Activated CD4-positive, alpha-beta T cell treated with anti-CD3 and anti-CD28 coated beads for 36 hours (primary cell): Measurements from ENCODE around the gene MTCL1. TPM values are rescaled to one million over a fixed set of nuclear protein-coding genes. Genes with fewer than 3 reads are reported as not detected.

ENCODE experiments used
- ATAC-seq: fragments of 200-7000 bp; cut with Tn5 transposase; one replicate; pipeline ENCODE4 v1.10.0; 2021; ENCODE audit warnings: mild to moderate bottlenecking, moderate library complexity
- CTCF ChIA-PET: fragments of 350-600 bp; sonication (Branson Sonifier 250); formaldehyde crosslinking; loops from one replicate; lab custom pipeline; 2021; ENCODE audit warnings: antibody characterized with exemption; lab: Charles Lee
- POLR2A ChIA-PET: fragments of 350-600 bp; sonication (Branson Sonifier 250); formaldehyde crosslinking; loops from one replicate; lab custom pipeline; 2021; ENCODE audit warnings: antibody characterized with exemption, inconsistent platforms; lab: Charles Lee
- DNase-seq: peaks from one replicate; pipeline ENCODE4 v3.0.0-alpha.2; 2020
- H3K27ac Mint-ChIP-seq: one replicate; pipeline ENCODE4 v1.8.0; 2021; ENCODE audit warnings: mixed read lengths
- H3K27me3 Mint-ChIP-seq: one replicate; pipeline ENCODE4 v1.8.0; 2021; ENCODE audit warnings: mixed read lengths
- H3K36me3 Mint-ChIP-seq: one replicate; pipeline ENCODE4 v1.8.0; 2021; ENCODE audit warnings: low read depth, mixed read lengths
- H3K4me1 Mint-ChIP-seq: one replicate; pipeline ENCODE4 v1.8.0; 2021; ENCODE audit warnings: mixed read lengths
- H3K4me3 Mint-ChIP-seq: one replicate; pipeline ENCODE4 v1.8.0; 2021; ENCODE audit warnings: mild to moderate bottlenecking, moderate library complexity, mixed read lengths
- H3K9me3 Mint-ChIP-seq: one replicate; pipeline ENCODE4 v1.8.0; 2021; ENCODE audit warnings: low read depth, mixed read lengths
- intact Hi-C, 2 experiments: fragments of 100-400 bp; cut with DNase I in 1 of 2; cut with micrococcal nuclease in 1 of 2; formaldehyde crosslinking; loops; one replicate each; pipeline versions ENCODE4 v1.14.2 to v1.15.1; 2022 to 2024; cut with DNase I, micrococcal nuclease
- total RNA-seq, 2 experiments: library from RNA; stranded (reverse); gene quantifications; one replicate each; pipeline ENCODE4 v1.2.3, GENCODE V29; 2021

Gene MTCL1
- total RNA-seq, 2 experiments from 2014 or later: 0.14 to 0.35 TPM

GRCh38 chr18:8787794-8788193 is 82.4 kb downstream of the MTCL1 start:
- Mint-ChIP-seq H3K9me3 (no peaks in the 10 kb centered on the region), H3K27me3 (peaks cover 6% of the 10 kb centered on the region), H3K4me3 (no peak overlapping the region), H3K27ac (no peak overlapping the region), H3K4me1 (peaks cover 8% of the 10 kb centered on the region), H3K36me3 (no peaks in the 10 kb centered on the region)
- ChIA-PET CTCF (no interaction called here), POLR2A (no interaction called here)
- intact Hi-C loops: no loop called here
- ATAC-seq (no peak), DNase-seq (no peak)

GRCh38 chr18:8788503-8789429 is 83.4 kb downstream of the MTCL1 start:
- POLR2A ChIA-PET: no interaction called here

GRCh38 chr18:8791171-8791651 is 85.9 kb downstream of the MTCL1 start:
- Mint-ChIP-seq H3K36me3 (no peaks in the 10 kb centered on the region), H3K4me1 (peaks cover 12% of the 10 kb centered on the region), H3K27ac (no peak overlapping the region), H3K4me3 (no peak overlapping the region), H3K27me3 (peaks cover 6% of the 10 kb centered on the region), H3K9me3 (no peaks in the 10 kb centered on the region)
- ChIA-PET CTCF (no interaction called here), POLR2A (no interaction called here)
- DNase-seq: no peak
- intact Hi-C loops: no loop called here
- ATAC-seq: no peak

More at GRCh38 chr18:8788503-8789429, 83.4 kb downstream of the MTCL1 start:
- Mint-ChIP-seq H3K27me3 (peaks cover 6% of the 10 kb centered on the region), H3K4me3 (no peak overlapping the region), H3K36me3 (no peaks in the 10 kb centered on the region), H3K27ac (no peak overlapping the region), H3K9me3 (no peaks in the 10 kb centered on the region), H3K4me1 (peaks cover 8% of the 10 kb centered on the region)
- ATAC-seq: no peak
- CTCF ChIA-PET: interaction anchor here (1.3 kb wide), 1 partner anchor 43 kb away, joined by 3 read pairs; no protein-coding TSS in a partner anchor
- intact Hi-C loops: no loop called here
- DNase-seq: no peak

- Mint-ChIP-seq H3K4me1 (peaks cover 4% of the 10 kb centered on the region), H3K27ac (no peak overlapping the region), H3K27me3 (peaks cover 4% of the 10 kb centered on the region), H3K4me3 (no peak overlapping the region), H3K36me3 (no peaks in the 10 kb centered on the region), H3K9me3 (no peaks in the 10 kb centered on the region)
- intact Hi-C loops: no loop called here
- CTCF ChIA-PET: no interaction called here
- ATAC-seq (no peak), DNase-seq (no peak)
- POLR2A ChIA-PET: no interaction called here
These were observed 87.4 kb downstream of the MTCL1 start for GRCh38 chr18:8792688-8793316.

- no peak overlapping the region for H3K4me3 Mint-ChIP-seq
- intact Hi-C loops: no loop called here
- no peak for DNase-seq
- no peaks in the 10 kb centered on the region for H3K36me3 Mint-ChIP-seq
- ChIA-PET POLR2A (no interaction called here), CTCF (no interaction called here)
- ATAC-seq: no peak
- H3K27me3 Mint-ChIP-seq: no peaks in the 10 kb centered on the region
- no peaks in the 10 kb centered on the region for H3K9me3 Mint-ChIP-seq
- peaks cover 4% of the 10 kb centered on the region for H3K4me1 Mint-ChIP-seq
- H3K27ac Mint-ChIP-seq: no peak overlapping the region
These were observed 88.2 kb downstream of the MTCL1 start for GRCh38 chr18:8793445-8794155.

GRCh38 chr18:8794156-8794933 is 89.0 kb downstream of the MTCL1 start:
- Mint-ChIP-seq H3K27ac (no peak overlapping the region), H3K27me3 (no peaks in the 10 kb centered on the region), H3K4me3 (no peak overlapping the region), H3K36me3 (no peaks in the 10 kb centered on the region), H3K4me1 (peaks cover 4% of the 10 kb centered on the region), H3K9me3 (no peaks in the 10 kb centered on the region)
- DNase-seq: no peak
- no peak for ATAC-seq
- intact Hi-C loops: no loop called here
- ChIA-PET CTCF (no interaction called here), POLR2A (no interaction called here)

GRCh38 chr18:8794934-8795280 is 89.6 kb downstream of the MTCL1 start:
- Mint-ChIP-seq H3K27ac (no peak overlapping the region), H3K4me1 (peaks cover 4% of the 10 kb centered on the region), H3K9me3 (no peaks in the 10 kb centered on the region), H3K36me3 (no peaks in the 10 kb centered on the region), H3K27me3 (no peaks in the 10 kb centered on the region), H3K4me3 (no peak overlapping the region)
- DNase-seq: no peak
- intact Hi-C loops: no loop called here
- POLR2A ChIA-PET: no interaction called here
- CTCF ChIA-PET: no interaction called here
- ATAC-seq: no peak

GRCh38 chr18:8795586-8796325 is 90.4 kb downstream of the MTCL1 start:
- Mint-ChIP-seq H3K9me3 (no peaks in the 10 kb centered on the region), H3K4me3 (no peak overlapping the region), H3K27me3 (no peaks in the 10 kb centered on the region), H3K27ac (no peak overlapping the region), H3K4me1 (peaks cover 4% of the 10 kb centered on the region), H3K36me3 (no peaks in the 10 kb centered on the region)
- CTCF ChIA-PET: no interaction called here
- POLR2A ChIA-PET: no interaction called here
- no peak for ATAC-seq
- DNase-seq: no peak
- intact Hi-C loops: no loop called here

- H3K4me3 Mint-ChIP-seq: no peak overlapping the region
- H3K4me1 Mint-ChIP-seq: peaks cover 4% of the 10 kb centered on the region
- intact Hi-C loops: no loop called here
- no peak for ATAC-seq
- no peaks in the 10 kb centered on the region for H3K9me3 Mint-ChIP-seq
- no peak for DNase-seq
- CTCF ChIA-PET: interaction anchor here (1.3 kb wide), 1 partner anchor 10 kb away, joined by 4 read pairs; no protein-coding TSS in a partner anchor
- POLR2A ChIA-PET: no interaction called here
- no peak overlapping the region for H3K27ac Mint-ChIP-seq
- H3K36me3 Mint-ChIP-seq: no peaks in the 10 kb centered on the region
- H3K27me3 Mint-ChIP-seq: no peaks in the 10 kb centered on the region
These were observed 91.8 kb downstream of the MTCL1 start for GRCh38 chr18:8797206-8797605.

- H3K4me1 Mint-ChIP-seq: peaks cover 4% of the 10 kb centered on the region
- H3K4me3 Mint-ChIP-seq: no peak overlapping the region
- ChIA-PET CTCF (interaction anchor here (0.7 kb wide), 2 partner anchors 15 to 27 kb away, joined by 3 read pairs; no protein-coding TSS in a partner anchor), POLR2A (no interaction called here)
- H3K9me3 Mint-ChIP-seq: no peaks in the 10 kb centered on the region
- ATAC-seq (no peak), DNase-seq (no peak)
- H3K36me3 Mint-ChIP-seq: no peaks in the 10 kb centered on the region
- no peak overlapping the region for H3K27ac Mint-ChIP-seq
- intact Hi-C loops: no loop called here
- no peaks in the 10 kb centered on the region for H3K27me3 Mint-ChIP-seq
These were observed 93.6 kb downstream of the MTCL1 start for GRCh38 chr18:8799001-8799400.
